Thoracic aorta (tissue), 2 donors: ENCODE results near the gene ALLC. TPM values are rescaled to one million over a fixed set of nuclear protein-coding genes. Genes with fewer than 3 reads are reported as not detected.

ENCODE experiments used
- ATAC-seq: fragments of 150-250 bp; one replicate; pipeline ENCODE4 v1.8.0; 2017; ENCODE audit warnings: low read depth; ENCODE audit not compliant: insufficient number of reproducible peaks, low FRiP score
- DNase-seq: peaks from one replicate; pipeline ENCODE4 v3.0.0-alpha.2; 2020; ENCODE audit warnings: low spot score
- H3K27ac ChIP-seq, 2 donors: fragments of 200-600 bp; sonication (generic); 1 replicate in 1 of 2; 2 replicates in 1 of 2; pipeline ENCODE4 v1.5.1; 2016; ENCODE audit warnings: mild to moderate bottlenecking in 2 of 2, moderate library complexity in 2 of 2
- H3K27me3 ChIP-seq: fragments of 200-600 bp; sonication (generic); replicated peaks from 2 replicates; pipeline ENCODE4 v1.6.0; 2016; ENCODE audit warnings: mild to moderate bottlenecking; ENCODE audit not compliant: insufficient read depth
- H3K36me3 ChIP-seq: fragments of 200-600 bp; sonication (generic); one replicate; pipeline ENCODE4 v1.5.1; 2016
- H3K4me1 ChIP-seq, 2 donors: fragments of 200-600 bp; sonication (generic); 1 replicate in 1 of 2; 2 replicates in 1 of 2; pipeline versions ENCODE4 v1.5.1 to v1.6.0; 2016; ENCODE audit warnings: low read depth in 2 of 2, mild to moderate bottlenecking in 1 of 2; ENCODE audit not compliant: control insufficient read depth in 1 of 2
- H3K4me3 ChIP-seq: fragments of 200-600 bp; sonication (generic); 2 replicates; pipeline ENCODE4 v1.5.1; 2016; ENCODE audit warnings: mild to moderate bottlenecking
- H3K9me3 ChIP-seq: fragments of 200-600 bp; sonication (generic); 2 replicates; pipeline ENCODE4 v1.5.1; 2016
- total RNA-seq, 2 donors: library from RNA; depleted of rRNA; stranded (reverse); fragments of >200 nt; gene quantifications; one replicate each; pipeline versions ENCODE4 v1.1.0 to v1.2.3, GENCODE V29; 2016
- TF ChIP-seq, protein P1 (sequence below): fragments of 200-600 bp; sonication (generic); IDR thresholded peaks from one replicate; pipeline ENCODE4 v1.5.1; 2019; ENCODE audit warnings: antibody characterized with exemption

Gene ALLC
- total RNA-seq, 2 donors from 2014 or later, result 1.1 TPM; not detected in 1

DNA sequence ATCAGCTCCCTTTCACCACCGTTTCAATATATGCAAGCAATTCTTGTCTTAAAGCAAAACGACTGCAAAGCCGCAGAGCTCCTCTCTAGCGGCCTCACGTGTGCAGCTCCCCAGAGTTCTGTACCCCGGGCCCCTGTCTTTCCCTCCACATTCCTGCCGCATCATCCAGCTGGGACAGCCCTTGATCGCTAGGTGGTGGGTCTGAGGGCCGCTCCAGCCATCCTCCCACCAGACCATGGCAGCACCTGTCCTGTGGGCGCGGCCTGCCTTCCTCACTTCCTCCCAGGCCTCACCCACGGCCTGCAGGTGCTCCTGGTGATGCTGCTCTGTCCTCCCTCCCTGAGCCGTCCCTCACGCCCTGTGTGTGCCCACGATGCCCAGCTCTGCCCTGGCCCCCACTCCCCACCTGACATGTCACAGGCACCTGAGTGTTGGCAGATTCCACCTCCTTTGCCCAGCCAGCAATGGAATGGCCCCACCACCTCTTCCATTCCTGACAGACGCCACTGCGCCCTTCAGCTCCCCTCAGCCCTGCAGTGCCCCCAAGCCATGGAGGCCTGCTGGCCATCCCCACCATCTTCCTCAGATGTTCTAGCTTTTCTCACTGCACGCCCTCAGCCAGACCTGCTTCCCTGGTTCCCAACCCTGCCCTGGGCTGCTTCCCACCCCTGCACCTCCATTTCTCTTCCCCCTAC is 15.3 kb upstream of the ALLC start:
- Histone ChIP-seq H3K36me3 (no peaks in the 10 kb centered on the region), H3K27ac (no peak overlapping the region), H3K27me3 (no peaks in the 10 kb centered on the region), H3K4me3 (no peak overlapping the region), H3K4me1 (no peaks in the 10 kb centered on the region), H3K9me3 (no peaks in the 10 kb centered on the region)
- DNase-seq, result no peak
- TF ChIP-seq, protein P1, sequence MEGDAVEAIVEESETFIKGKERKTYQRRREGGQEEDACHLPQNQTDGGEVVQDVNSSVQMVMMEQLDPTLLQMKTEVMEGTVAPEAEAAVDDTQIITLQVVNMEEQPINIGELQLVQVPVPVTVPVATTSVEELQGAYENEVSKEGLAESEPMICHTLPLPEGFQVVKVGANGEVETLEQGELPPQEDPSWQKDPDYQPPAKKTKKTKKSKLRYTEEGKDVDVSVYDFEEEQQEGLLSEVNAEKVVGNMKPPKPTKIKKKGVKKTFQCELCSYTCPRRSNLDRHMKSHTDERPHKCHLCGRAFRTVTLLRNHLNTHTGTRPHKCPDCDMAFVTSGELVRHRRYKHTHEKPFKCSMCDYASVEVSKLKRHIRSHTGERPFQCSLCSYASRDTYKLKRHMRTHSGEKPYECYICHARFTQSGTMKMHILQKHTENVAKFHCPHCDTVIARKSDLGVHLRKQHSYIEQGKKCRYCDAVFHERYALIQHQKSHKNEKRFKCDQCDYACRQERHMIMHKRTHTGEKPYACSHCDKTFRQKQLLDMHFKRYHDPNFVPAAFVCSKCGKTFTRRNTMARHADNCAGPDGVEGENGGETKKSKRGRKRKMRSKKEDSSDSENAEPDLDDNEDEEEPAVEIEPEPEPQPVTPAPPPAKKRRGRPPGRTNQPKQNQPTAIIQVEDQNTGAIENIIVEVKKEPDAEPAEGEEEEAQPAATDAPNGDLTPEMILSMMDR, result no peak
- no peak for ATAC-seq

DNA sequence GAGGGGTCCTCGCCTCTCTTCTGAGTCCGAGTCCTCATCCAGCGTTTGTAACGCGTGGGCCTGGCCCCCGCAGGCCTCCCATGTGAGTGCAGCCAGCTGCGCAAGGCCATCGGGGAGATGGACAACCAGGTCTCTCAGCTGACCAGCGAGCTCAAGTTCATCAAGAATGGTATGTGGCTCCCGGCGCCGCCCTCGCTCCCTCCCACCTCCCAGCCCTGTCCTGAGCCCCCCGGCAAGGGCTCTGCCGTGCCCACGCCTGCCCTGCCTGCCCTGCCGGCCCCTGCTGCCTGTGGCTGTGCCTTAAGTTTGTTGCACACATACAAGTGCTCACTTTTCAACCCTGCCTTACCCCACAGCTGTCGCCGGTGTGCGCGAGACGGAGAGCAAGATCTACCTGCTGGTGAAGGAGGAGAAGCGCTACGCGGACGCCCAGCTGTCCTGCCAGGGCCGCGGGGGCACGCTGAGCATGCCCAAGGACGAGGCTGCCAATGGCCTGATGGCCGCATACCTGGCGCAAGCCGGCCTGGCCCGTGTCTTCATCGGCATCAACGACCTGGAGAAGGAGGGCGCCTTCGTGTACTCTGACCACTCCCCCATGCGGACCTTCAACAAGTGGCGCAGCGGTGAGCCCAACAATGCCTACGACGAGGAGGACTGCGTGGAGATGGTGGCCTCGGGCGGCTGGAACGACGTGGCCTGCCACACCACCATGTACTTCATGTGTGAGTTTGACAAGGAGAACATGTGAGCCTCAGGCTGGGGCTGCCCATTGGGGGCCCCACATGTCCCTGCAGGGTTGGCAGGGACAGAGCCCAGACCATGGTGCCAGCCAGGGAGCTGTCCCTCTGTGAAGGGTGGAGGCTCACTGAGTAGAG is 14.4 kb upstream of the ALLC start:
- H3K36me3 ChIP-seq, result no peaks in the 10 kb centered on the region
- no peaks in the 10 kb centered on the region for H3K27me3 ChIP-seq
- no peaks in the 10 kb centered on the region for H3K4me1 ChIP-seq
- no peak overlapping the region for H3K4me3 ChIP-seq
- no peak for ATAC-seq
- TF ChIP-seq, protein P1, result no peak
- no peak overlapping the region for H3K27ac ChIP-seq
- no peaks in the 10 kb centered on the region for H3K9me3 ChIP-seq
- no peak for DNase-seq

DNA sequence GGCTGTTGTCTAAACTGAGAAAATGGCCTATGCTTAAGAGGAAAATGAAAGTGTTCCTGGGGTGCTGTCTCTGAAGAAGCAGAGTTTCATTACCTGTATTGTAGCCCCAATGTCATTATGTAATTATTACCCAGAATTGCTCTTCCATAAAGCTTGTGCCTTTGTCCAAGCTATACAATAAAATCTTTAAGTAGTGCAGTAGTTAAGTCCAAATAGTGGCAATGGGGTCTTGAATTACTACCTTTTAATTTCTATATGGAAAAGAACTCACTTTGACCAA is 13.8 kb upstream of the ALLC start:
- Histone ChIP-seq H3K36me3 (no peaks in the 10 kb centered on the region), H3K9me3 (no peaks in the 10 kb centered on the region), H3K4me3 (no peak overlapping the region), H3K27ac (no peak overlapping the region), H3K4me1 (no peaks in the 10 kb centered on the region), H3K27me3 (no peaks in the 10 kb centered on the region)
- ATAC-seq, result no peak
- no peak for DNase-seq
- TF ChIP-seq, protein P1, result no peak

DNA sequence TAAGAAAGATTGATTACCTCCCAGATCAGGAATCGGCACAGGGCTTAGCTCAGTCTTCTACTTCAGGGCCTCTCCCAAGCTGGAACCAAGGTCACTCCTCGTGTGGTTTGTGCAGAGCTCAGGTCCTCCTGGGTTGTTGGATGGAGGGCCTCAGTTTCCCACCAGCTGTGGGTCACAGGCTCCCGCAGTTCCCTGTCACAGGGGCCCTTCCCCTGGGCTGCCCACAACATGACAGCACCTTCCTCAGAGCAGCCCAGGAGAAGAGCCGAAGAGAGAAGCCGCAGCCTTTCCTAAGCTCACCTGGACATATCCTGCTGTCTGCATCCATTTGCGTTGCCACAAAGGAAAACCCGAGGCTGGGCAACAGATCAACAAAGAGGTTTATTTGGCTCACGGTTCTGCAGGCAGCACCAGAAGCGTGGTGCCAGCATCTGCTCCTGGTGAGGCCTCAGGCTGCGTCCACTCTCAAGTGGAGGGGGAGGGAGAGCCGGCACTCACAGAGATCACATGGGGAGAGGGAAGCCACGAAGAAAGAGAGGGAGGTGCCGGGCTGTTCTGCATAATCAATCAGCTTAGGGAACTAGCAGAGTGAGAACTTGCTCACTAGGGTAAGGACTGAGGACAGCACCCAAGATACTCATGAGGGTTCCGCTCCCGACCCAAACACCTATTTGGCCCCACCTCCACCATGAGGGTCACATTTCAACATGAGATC is 13.0 kb upstream of the ALLC start:
- no peaks in the 10 kb centered on the region for H3K27me3 ChIP-seq
- H3K4me3 ChIP-seq, result no peak overlapping the region
- no peaks in the 10 kb centered on the region for H3K36me3 ChIP-seq
- ATAC-seq (no peak), DNase-seq (no peak)
- H3K9me3 ChIP-seq, result no peaks in the 10 kb centered on the region
- no peak overlapping the region for H3K27ac ChIP-seq
- TF ChIP-seq, protein P1, result no peak
- H3K4me1 ChIP-seq, result no peaks in the 10 kb centered on the region

DNA sequence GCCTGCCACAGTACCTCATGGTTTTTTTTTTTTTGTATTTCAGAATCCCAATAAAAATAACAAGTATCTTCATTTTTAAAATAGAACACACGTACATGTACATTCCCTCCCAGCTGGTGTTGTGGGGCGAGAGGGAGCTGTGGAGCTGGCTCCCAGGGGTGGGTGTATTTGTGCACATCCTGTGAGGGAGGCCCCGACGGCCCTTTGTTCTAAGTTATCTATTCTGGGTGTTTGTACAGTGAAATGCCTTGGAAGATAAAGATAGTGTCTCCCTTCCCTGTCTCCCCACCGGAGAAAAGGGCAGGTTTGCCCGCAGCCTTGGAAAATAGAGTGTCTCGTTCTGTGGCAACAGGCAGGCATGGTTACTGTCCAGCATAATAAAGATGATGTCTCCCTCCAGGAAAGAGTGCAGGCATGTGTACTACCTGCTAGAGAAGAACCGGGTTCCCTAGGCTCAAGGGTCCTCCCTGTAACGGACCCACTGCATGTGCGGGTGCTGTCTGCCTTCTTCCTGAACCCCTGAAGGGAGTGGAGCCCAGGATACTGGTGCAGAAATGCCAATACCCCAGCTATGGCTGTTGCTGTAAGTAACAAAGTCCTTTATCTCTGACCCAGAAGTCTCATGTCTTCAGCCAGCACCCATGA is 12.1 kb upstream of the ALLC start:
- H3K27me3 ChIP-seq, result no peaks in the 10 kb centered on the region
- no peaks in the 10 kb centered on the region for H3K9me3 ChIP-seq
- no peak overlapping the region for H3K27ac ChIP-seq
- no peaks in the 10 kb centered on the region for H3K4me1 ChIP-seq
- DNase-seq (no peak), ATAC-seq (no peak)
- TF ChIP-seq, protein P1, result no peak
- H3K36me3 ChIP-seq, result no peaks in the 10 kb centered on the region
- no peak overlapping the region for H3K4me3 ChIP-seq
